NT2/D1 (cell line): Measurements from ENCODE around the gene KRTAP2-3.
"Not testable (repeated sequence)": the region's sequence is repeated elsewhere in the genome, so short reads cannot be mapped to it uniquely, and the experiment has no call there.

ENCODE experiments used
- SUZ12 ChIP-seq: IDR thresholded peaks from 2 replicates; pipeline ENCODE4 v1.6.1; 2011; ENCODE audit not compliant: insufficient read length, insufficient read depth; ENCODE audit errors: extremely low read depth
- YY1 ChIP-seq: IDR thresholded peaks from 2 replicates; pipeline ENCODE4 v1.6.1; 2011; ENCODE audit not compliant: insufficient read length, insufficient read depth
- ZNF274 ChIP-seq: IDR thresholded peaks from 2 replicates; pipeline ENCODE4 v1.6.1; 2011; ENCODE audit warnings: mild to moderate bottlenecking, low read depth, low read length

DNA sequence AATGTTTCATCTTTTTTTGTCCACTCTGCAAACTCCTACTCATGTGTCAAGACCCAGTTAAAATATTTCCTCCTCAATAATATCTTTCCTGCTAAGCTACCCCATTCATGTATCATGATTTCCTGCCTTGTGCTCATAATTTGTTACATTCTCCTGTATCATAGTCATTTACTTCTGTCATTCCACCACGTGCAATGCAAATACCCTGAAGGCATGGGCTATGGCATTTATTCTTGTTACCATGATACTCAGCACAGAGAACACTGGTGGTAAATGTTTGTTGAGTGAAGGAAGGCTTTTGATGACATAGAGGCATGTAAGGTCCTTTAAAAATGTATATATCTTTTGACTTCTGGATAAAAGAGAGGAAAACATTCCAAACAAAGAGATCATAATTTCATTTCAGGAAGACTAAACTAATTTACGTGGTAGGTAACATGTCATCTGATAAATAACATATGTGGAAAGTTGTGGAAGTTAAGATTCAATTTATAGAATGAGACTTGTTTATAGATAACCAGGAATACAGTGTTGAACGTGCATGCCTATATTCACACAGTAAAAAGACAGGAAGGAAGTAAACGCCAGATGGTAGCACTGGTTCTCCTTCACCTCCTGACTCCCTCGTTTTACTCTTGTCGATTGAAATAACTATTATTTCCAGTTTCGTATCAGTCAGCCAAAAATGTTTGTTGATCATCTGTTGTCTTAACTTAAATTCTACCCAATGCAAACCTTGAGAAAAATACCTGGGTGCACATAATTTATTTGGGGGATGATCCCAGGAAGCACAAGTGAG, 40.0 kb upstream of the KRTAP2-3 start:
- not testable (repeated sequence) for TF ChIP-seq YY1, ZNF274, SUZ12
